Activated B cell treated with CpG ODN at 0.5 μM for 24 hours (primary cell): ENCODE measurements around the gene SMTNL1. TPM values are rescaled to one million over a fixed set of nuclear protein-coding genes. Genes with fewer than 3 reads are reported as not detected.

Experiments used
- ATAC-seq: fragments of 200-7000 bp; cut with Tn5 transposase; one replicate; pipeline ENCODE4 v1.10.0; 2021; ENCODE audit warnings: low read depth, mild to moderate bottlenecking, moderate library complexity
- CTCF ChIA-PET: fragments of 350-600 bp; sonication (Branson Sonifier 250); formaldehyde crosslinking; loops from one replicate; lab custom pipeline; 2021; ENCODE audit warnings: antibody characterized with exemption; lab: Charles Lee
- POLR2A ChIA-PET: fragments of 350-600 bp; sonication (Branson Sonifier 250); formaldehyde crosslinking; loops from one replicate; lab custom pipeline; 2021; ENCODE audit warnings: antibody characterized with exemption; lab: Charles Lee
- DNase-seq: peaks from one replicate; pipeline ENCODE4 v3.0.0; 2022
- H3K27ac Mint-ChIP-seq: one replicate; pipeline ENCODE4 v1.8.0; 2020; ENCODE audit warnings: mixed read lengths
- H3K27me3 Mint-ChIP-seq: one replicate; pipeline ENCODE4 v1.8.0; 2021; ENCODE audit warnings: mixed read lengths
- H3K36me3 Mint-ChIP-seq: one replicate; pipeline ENCODE4 v1.8.0; 2021; ENCODE audit warnings: low read depth, mixed read lengths
- H3K4me1 Mint-ChIP-seq: one replicate; pipeline ENCODE4 v1.8.0; 2021; ENCODE audit warnings: mixed read lengths
- H3K4me3 Mint-ChIP-seq: one replicate; pipeline ENCODE4 v1.8.0; 2020; ENCODE audit warnings: mild to moderate bottlenecking, mixed read lengths
- H3K9me3 Mint-ChIP-seq: one replicate; pipeline ENCODE4 v1.8.0; 2020; ENCODE audit warnings: mixed read lengths
- intact Hi-C: fragments of 100-400 bp; cut with micrococcal nuclease; formaldehyde crosslinking; loops from one replicate; pipeline ENCODE4 v1.15.1; 2024
- total RNA-seq: library from RNA; stranded (reverse); gene quantifications from 2 replicates; pipeline ENCODE4 v1.2.3, GENCODE V29; 2022
- TF ChIP-seq, protein P1 (sequence below): fragments of 200-600 bp; IDR thresholded peaks from one replicate; pipeline ENCODE4 v1.8.0; 2022; ENCODE audit warnings: antibody characterized with exemption, mild to moderate bottlenecking

Gene SMTNL1
- total RNA-seq, 1 donor from 2014 or later = not detected

DNA sequence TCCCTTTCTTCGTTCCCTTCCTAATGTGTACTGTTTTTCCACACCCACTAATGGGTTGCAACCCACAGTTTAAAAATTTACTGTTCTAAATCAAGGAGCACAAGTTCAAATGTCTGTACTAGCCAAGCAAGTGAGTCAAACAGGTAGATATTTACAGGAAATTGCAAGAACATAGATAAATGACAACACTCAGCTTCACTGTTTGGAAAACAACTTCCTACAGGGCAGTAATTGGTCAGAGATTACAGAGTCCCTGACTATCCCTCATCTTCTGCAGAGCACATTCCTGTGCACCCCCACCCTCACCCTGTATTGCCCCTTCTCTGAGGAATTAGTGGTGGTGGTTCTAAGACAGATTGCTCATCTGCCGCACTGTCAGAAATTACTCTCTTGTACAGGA, 62.0 kb downstream of the SMTNL1 start:
- no peaks in the 10 kb centered on the region for H3K4me1 Mint-ChIP-seq
- no peaks in the 10 kb centered on the region for H3K36me3 Mint-ChIP-seq
- no peak for DNase-seq
- intact Hi-C loops = no loop called here
- H3K9me3 Mint-ChIP-seq = no peaks in the 10 kb centered on the region
- CTCF ChIA-PET = no interaction called here
- peaks cover 38% of the 10 kb centered on the region for H3K27me3 Mint-ChIP-seq
- H3K27ac Mint-ChIP-seq = no peak overlapping the region
- POLR2A ChIA-PET = no interaction called here
- ATAC-seq = no peak
- TF ChIP-seq, protein P1, sequence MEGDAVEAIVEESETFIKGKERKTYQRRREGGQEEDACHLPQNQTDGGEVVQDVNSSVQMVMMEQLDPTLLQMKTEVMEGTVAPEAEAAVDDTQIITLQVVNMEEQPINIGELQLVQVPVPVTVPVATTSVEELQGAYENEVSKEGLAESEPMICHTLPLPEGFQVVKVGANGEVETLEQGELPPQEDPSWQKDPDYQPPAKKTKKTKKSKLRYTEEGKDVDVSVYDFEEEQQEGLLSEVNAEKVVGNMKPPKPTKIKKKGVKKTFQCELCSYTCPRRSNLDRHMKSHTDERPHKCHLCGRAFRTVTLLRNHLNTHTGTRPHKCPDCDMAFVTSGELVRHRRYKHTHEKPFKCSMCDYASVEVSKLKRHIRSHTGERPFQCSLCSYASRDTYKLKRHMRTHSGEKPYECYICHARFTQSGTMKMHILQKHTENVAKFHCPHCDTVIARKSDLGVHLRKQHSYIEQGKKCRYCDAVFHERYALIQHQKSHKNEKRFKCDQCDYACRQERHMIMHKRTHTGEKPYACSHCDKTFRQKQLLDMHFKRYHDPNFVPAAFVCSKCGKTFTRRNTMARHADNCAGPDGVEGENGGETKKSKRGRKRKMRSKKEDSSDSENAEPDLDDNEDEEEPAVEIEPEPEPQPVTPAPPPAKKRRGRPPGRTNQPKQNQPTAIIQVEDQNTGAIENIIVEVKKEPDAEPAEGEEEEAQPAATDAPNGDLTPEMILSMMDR = no peak
- H3K4me3 Mint-ChIP-seq = no peak overlapping the region

Other genes with a start within 250 kb of the SMTNL1 start
- 13.9 and 14.3 TPM in 2 replicates for gene TNKS1BP1, start 212.6 kb upstream of the SMTNL1 start, total RNA-seq
- 120 and 127 TPM in 2 replicates for gene SSRP1, start 201.7 kb upstream of the SMTNL1 start, total RNA-seq
- not detected in 2 replicates for gene P2RX3, start 199.2 kb upstream of the SMTNL1 start, total RNA-seq
- not detected in 2 replicates for gene PRG3, start 156.4 kb upstream of the SMTNL1 start, total RNA-seq
- 0.76 and 1.1 TPM in 2 replicates for gene PRG2, start 146.9 kb upstream of the SMTNL1 start, total RNA-seq
- gene SLC43A3, start 110.5 kb upstream of the SMTNL1 start, total RNA-seq = 213 and 237 TPM in 2 replicates
- 0.13 and 0.24 TPM in 2 replicates for gene RTN4RL2, start 77.1 kb upstream of the SMTNL1 start, total RNA-seq
- 11.1 and 12.8 TPM in 2 replicates for gene SLC43A1, start 21.9 kb upstream of the SMTNL1 start, total RNA-seq
- 100 and 108 TPM in 2 replicates for gene TIMM10, start 6.8 kb upstream of the SMTNL1 start, total RNA-seq
- gene UBE2L6, start 30.1 kb downstream of the SMTNL1 start, total RNA-seq = 63.4 and 69.2 TPM in 2 replicates
- not detected in 2 replicates for gene SERPING1, start 60.1 kb downstream of the SMTNL1 start, total RNA-seq
- gene YPEL4, start 112.3 kb downstream of the SMTNL1 start, total RNA-seq = not detected in 2 replicates
- gene CLP1, start 120.2 kb downstream of the SMTNL1 start, total RNA-seq = 20.4 and 20.9 TPM in 2 replicates
- gene ZDHHC5, start 130.5 kb downstream of the SMTNL1 start, total RNA-seq = 50.9 and 60.7 TPM in 2 replicates
- gene MED19, start 174.6 kb downstream of the SMTNL1 start, total RNA-seq = 14.6 and 14.8 TPM in 2 replicates
- gene TMX2, start 175.0 kb downstream of the SMTNL1 start, total RNA-seq = 53.2 and 53.3 TPM in 2 replicates
- gene SELENOH, start 203.9 kb downstream of the SMTNL1 start, total RNA-seq = 210 and 224 TPM in 2 replicates
- gene BTBD18, start 214.2 kb downstream of the SMTNL1 start, total RNA-seq = not detected in 2 replicates
- gene CTNND1, start 224.2 kb downstream of the SMTNL1 start, total RNA-seq = 34.2 and 42.3 TPM in 2 replicates